GM23338 (cell line): ENCODE data around the gene IL11. TPM values are rescaled to one million over a fixed set of nuclear protein-coding genes. Genes with fewer than 3 reads are reported as not detected.

Experiments
- ATAC-seq: fragments of 200-7000 bp; cut with Tn5 transposase; 3 replicates; pipeline ENCODE4 v1.9.1; 2020
- DNase-seq: peaks from one replicate; pipeline ENCODE4 v3.0.0-alpha.2; 2015; ENCODE audit warnings: low spot score
- H2AFZ ChIP-seq: fragments of 200-600 bp; sonication (generic); 2 replicates; pipeline ENCODE4 v1.8.0; 2016; ENCODE audit warnings: antibody characterized with exemption, mild to moderate bottlenecking, moderate library complexity
- H3F3A ChIP-seq: fragments of 200-600 bp; sonication (generic); replicated peaks from 2 replicates; pipeline ENCODE4 v1.8.0; 2017; ENCODE audit warnings: antibody characterized with exemption, mixed run types, low read depth
- H3K27ac ChIP-seq: fragments of 200-600 bp; sonication (generic); 2 replicates; pipeline ENCODE4 v1.6.1; 2016; ENCODE audit warnings: low read depth
- H3K27me3 ChIP-seq: fragments of 200-600 bp; sonication (generic); 2 replicates; pipeline ENCODE4 v1.8.0; 2016; ENCODE audit warnings: mild to moderate bottlenecking, mixed run types, moderate library complexity; ENCODE audit not compliant: insufficient read depth
- H3K36me3 ChIP-seq: fragments of 200-600 bp; sonication (generic); 2 replicates; pipeline ENCODE4 v1.8.0; 2016; ENCODE audit warnings: mild to moderate bottlenecking; ENCODE audit not compliant: insufficient read depth
- H3K4me1 ChIP-seq: fragments of 200-600 bp; sonication (generic); 2 replicates; pipeline ENCODE4 v1.8.0; 2016; ENCODE audit warnings: mild to moderate bottlenecking, moderate library complexity; ENCODE audit not compliant: insufficient read depth
- H3K4me2 ChIP-seq: fragments of 200-600 bp; sonication (generic); 2 replicates; pipeline ENCODE4 v1.7.1; 2017; ENCODE audit warnings: mixed run types
- H3K4me3 ChIP-seq: fragments of 200-600 bp; sonication (generic); 2 replicates; pipeline ENCODE4 v1.6.1; 2016; ENCODE audit warnings: mixed run types
- H3K79me2 ChIP-seq: fragments of 200-600 bp; sonication (generic); replicated peaks from 2 replicates; pipeline ENCODE4 v1.8.0; 2017; ENCODE audit warnings: mild to moderate bottlenecking; ENCODE audit not compliant: insufficient read depth
- H3K9me2 ChIP-seq: fragments of 200-600 bp; sonication (generic); 2 replicates; pipeline ENCODE4 v1.8.0; 2017; ENCODE audit not compliant: insufficient read depth
- H4K20me1 ChIP-seq: fragments of 200-600 bp; sonication (generic); replicated peaks from 2 replicates; pipeline ENCODE4 v1.8.0; 2017; ENCODE audit warnings: mild to moderate bottlenecking; ENCODE audit not compliant: insufficient read depth
- H3K27ac Mint-ChIP-seq: 2 replicates; pipeline ENCODE4 v1.8.0; 2020; ENCODE audit warnings: inconsistent platforms, mild to moderate bottlenecking, moderate library complexity, mixed read lengths
- H3K27me3 Mint-ChIP-seq: 3 replicates; pipeline ENCODE4 v1.8.0; 2022; ENCODE audit warnings: low read depth, mild to moderate bottlenecking, moderate library complexity, mixed read lengths, inconsistent platforms; ENCODE audit not compliant: insufficient read depth, poor library complexity
- H3K36me3 Mint-ChIP-seq: 3 replicates; pipeline ENCODE4 v1.8.0; 2021; ENCODE audit warnings: low read depth, mild to moderate bottlenecking, inconsistent platforms, moderate library complexity, mixed read lengths
- H3K4me1 Mint-ChIP-seq: 3 replicates; pipeline ENCODE4 v1.8.0; 2020; ENCODE audit warnings: mild to moderate bottlenecking, inconsistent platforms, mixed read lengths
- H3K4me3 Mint-ChIP-seq: 3 replicates; pipeline ENCODE4 v1.8.0; 2021; ENCODE audit warnings: moderate library complexity, mild to moderate bottlenecking, inconsistent platforms, mixed read lengths
- H3K9me3 Mint-ChIP-seq: 3 replicates; pipeline ENCODE4 v1.8.0; 2020; ENCODE audit warnings: moderate library complexity, mild to moderate bottlenecking, inconsistent platforms, mixed read lengths
- CREB1 ChIP-seq: fragments of 250-450 bp; sonication (Bioruptor Pico); IDR thresholded peaks from 2 replicates; pipeline ENCODE4 v1.5.0; 2020; ENCODE audit warnings: low read depth, mild to moderate bottlenecking, moderate library complexity
- ETS1 ChIP-seq: IDR thresholded peaks from 2 replicates; pipeline ENCODE4 v1.6.1; 2016; ENCODE audit warnings: antibody characterized with exemption
- EZH2 ChIP-seq: fragments of 200-600 bp; sonication (generic); IDR thresholded peaks from one replicate; pipeline ENCODE4 v1.8.0; 2017; ENCODE audit warnings: antibody characterized with exemption, mild to moderate bottlenecking, low read depth; ENCODE audit not compliant: unreplicated experiment
- EZH2phosphoT487 ChIP-seq: fragments of 200-600 bp; sonication (generic); IDR thresholded peaks from one replicate; pipeline ENCODE4 v1.8.1; 2018; ENCODE audit warnings: antibody characterized with exemption; ENCODE audit not compliant: unreplicated experiment
- JUNB ChIP-seq: IDR thresholded peaks from one replicate; pipeline ENCODE4 v1.6.1; 2016; ENCODE audit warnings: antibody characterized with exemption; ENCODE audit not compliant: unreplicated experiment
- NANOG ChIP-seq: IDR thresholded peaks from 2 replicates; pipeline ENCODE4 v1.6.1; 2016; ENCODE audit warnings: antibody characterized with exemption, borderline replicate concordance
- POLR2AphosphoS5 ChIP-seq: IDR thresholded peaks from 2 replicates; pipeline ENCODE4 v1.6.1; 2016; ENCODE audit warnings: antibody characterized with exemption, low read depth
- REST ChIP-seq: IDR thresholded peaks from one replicate; pipeline ENCODE4 v1.6.1; 2018; ENCODE audit warnings: antibody characterized with exemption; ENCODE audit not compliant: unreplicated experiment
- STAT1 ChIP-seq: IDR thresholded peaks from one replicate; pipeline ENCODE4 v1.6.1; 2016; ENCODE audit warnings: antibody characterized with exemption; ENCODE audit not compliant: unreplicated experiment
- ZNF114 ChIP-seq: fragments of 250-450 bp; sonication (Bioruptor Pico); IDR thresholded peaks from 2 replicates; pipeline ENCODE4 v1.5.0; 2020; ENCODE audit warnings: mild to moderate bottlenecking, moderate library complexity
- ZNF331 ChIP-seq: fragments of 250-450 bp; sonication (Bioruptor Pico); IDR thresholded peaks from 2 replicates; pipeline ENCODE4 v1.5.0; 2020; ENCODE audit warnings: low read depth, mild to moderate bottlenecking, moderate library complexity
- polyA plus RNA-seq: library from polyadenylated mRNA; unstranded; fragments of >200 nt; fragmentation: Nextera tagmentation; extraction: Ambion mirVana; gene quantifications from 2 replicates; pipeline ENCODE4 v1.2.1, GENCODE V29; 2016
- total RNA-seq: library from RNA; depleted of rRNA; stranded (reverse); fragments of >200 nt; shearing (Covaris generic); gene quantifications from 2 replicates; pipeline ENCODE4 v1.2.3, GENCODE V29; 2014
- TF ChIP-seq, protein P1 (sequence below): fragments of 250-450 bp; sonication (Bioruptor Pico); IDR thresholded peaks from 2 replicates; pipeline ENCODE4 v1.5.0; 2020; ENCODE audit warnings: mild to moderate bottlenecking, moderate library complexity
- TF ChIP-seq, protein P2 (sequence below), 2 experiments: fragments of 200-600 bp in 1 of 2; sonication (generic) in 1 of 2; conservative IDR thresholded peaks; 2 replicates each; pipeline versions ENCODE4 v1.5.1 to v1.6.1; 2016 to 2017; ENCODE audit warnings: antibody characterized with exemption in 2 of 2, low read depth in 2 of 2, mild to moderate bottlenecking in 2 of 2, moderate library complexity in 1 of 2

The IL11 gene
- total and polyA plus RNA-seq, 2 experiments from 2014 or later = 0.58 to 2.2 TPM

GRCh38 chr19:55408533-55408872 is 38.2 kb upstream of the IL11 start:
- Histone ChIP-seq H3K79me2 (peaks cover 39% of the 10 kb centered on the region), H3K27ac (peak overlapping the region; percentile 89; the same call in 1 of the 2 replicates), H2AFZ (no peak overlapping the region), H3K9me2 (peaks cover 8% of the 10 kb centered on the region), H3K4me2 (peak overlapping the region; percentile 61; the same call in 1 of the 2 replicates), H3K4me1 (peaks cover 14% of the 10 kb centered on the region), H3K4me3 (peak overlapping the region; percentile 36; the same call in 1 of the 2 replicates), H4K20me1 (peaks cover 37% of the 10 kb centered on the region), H3K36me3 (peaks cover 29% of the 10 kb centered on the region), H3F3A (peaks cover 33% of the 10 kb centered on the region), H3K27me3 (no peaks in the 10 kb centered on the region)
- Mint-ChIP-seq H3K4me3 (peak overlapping the region; percentile 91), H3K27me3 (peaks cover 23% of the 10 kb centered on the region), H3K27ac (peak overlapping the region; percentile 98), H3K9me3 (peaks cover 30% of the 10 kb centered on the region), H3K4me1 (peaks cover 18% of the 10 kb centered on the region), H3K36me3 (peaks cover 60% of the 10 kb centered on the region)
- TF ChIP-seq POLR2AphosphoS5 (no peak), ZNF331 (CRISPR knock-in tag) (no peak), NANOG (no peak), EZH2phosphoT487 (no peak), ZNF114 (CRISPR knock-in tag) (no peak), STAT1 (no peak), JUNB (no peak), CREB1 (CRISPR knock-in tag) (no peak), EZH2 (no peak), REST (no peak), ETS1 (no peak)
- TF ChIP-seq, protein P1, sequence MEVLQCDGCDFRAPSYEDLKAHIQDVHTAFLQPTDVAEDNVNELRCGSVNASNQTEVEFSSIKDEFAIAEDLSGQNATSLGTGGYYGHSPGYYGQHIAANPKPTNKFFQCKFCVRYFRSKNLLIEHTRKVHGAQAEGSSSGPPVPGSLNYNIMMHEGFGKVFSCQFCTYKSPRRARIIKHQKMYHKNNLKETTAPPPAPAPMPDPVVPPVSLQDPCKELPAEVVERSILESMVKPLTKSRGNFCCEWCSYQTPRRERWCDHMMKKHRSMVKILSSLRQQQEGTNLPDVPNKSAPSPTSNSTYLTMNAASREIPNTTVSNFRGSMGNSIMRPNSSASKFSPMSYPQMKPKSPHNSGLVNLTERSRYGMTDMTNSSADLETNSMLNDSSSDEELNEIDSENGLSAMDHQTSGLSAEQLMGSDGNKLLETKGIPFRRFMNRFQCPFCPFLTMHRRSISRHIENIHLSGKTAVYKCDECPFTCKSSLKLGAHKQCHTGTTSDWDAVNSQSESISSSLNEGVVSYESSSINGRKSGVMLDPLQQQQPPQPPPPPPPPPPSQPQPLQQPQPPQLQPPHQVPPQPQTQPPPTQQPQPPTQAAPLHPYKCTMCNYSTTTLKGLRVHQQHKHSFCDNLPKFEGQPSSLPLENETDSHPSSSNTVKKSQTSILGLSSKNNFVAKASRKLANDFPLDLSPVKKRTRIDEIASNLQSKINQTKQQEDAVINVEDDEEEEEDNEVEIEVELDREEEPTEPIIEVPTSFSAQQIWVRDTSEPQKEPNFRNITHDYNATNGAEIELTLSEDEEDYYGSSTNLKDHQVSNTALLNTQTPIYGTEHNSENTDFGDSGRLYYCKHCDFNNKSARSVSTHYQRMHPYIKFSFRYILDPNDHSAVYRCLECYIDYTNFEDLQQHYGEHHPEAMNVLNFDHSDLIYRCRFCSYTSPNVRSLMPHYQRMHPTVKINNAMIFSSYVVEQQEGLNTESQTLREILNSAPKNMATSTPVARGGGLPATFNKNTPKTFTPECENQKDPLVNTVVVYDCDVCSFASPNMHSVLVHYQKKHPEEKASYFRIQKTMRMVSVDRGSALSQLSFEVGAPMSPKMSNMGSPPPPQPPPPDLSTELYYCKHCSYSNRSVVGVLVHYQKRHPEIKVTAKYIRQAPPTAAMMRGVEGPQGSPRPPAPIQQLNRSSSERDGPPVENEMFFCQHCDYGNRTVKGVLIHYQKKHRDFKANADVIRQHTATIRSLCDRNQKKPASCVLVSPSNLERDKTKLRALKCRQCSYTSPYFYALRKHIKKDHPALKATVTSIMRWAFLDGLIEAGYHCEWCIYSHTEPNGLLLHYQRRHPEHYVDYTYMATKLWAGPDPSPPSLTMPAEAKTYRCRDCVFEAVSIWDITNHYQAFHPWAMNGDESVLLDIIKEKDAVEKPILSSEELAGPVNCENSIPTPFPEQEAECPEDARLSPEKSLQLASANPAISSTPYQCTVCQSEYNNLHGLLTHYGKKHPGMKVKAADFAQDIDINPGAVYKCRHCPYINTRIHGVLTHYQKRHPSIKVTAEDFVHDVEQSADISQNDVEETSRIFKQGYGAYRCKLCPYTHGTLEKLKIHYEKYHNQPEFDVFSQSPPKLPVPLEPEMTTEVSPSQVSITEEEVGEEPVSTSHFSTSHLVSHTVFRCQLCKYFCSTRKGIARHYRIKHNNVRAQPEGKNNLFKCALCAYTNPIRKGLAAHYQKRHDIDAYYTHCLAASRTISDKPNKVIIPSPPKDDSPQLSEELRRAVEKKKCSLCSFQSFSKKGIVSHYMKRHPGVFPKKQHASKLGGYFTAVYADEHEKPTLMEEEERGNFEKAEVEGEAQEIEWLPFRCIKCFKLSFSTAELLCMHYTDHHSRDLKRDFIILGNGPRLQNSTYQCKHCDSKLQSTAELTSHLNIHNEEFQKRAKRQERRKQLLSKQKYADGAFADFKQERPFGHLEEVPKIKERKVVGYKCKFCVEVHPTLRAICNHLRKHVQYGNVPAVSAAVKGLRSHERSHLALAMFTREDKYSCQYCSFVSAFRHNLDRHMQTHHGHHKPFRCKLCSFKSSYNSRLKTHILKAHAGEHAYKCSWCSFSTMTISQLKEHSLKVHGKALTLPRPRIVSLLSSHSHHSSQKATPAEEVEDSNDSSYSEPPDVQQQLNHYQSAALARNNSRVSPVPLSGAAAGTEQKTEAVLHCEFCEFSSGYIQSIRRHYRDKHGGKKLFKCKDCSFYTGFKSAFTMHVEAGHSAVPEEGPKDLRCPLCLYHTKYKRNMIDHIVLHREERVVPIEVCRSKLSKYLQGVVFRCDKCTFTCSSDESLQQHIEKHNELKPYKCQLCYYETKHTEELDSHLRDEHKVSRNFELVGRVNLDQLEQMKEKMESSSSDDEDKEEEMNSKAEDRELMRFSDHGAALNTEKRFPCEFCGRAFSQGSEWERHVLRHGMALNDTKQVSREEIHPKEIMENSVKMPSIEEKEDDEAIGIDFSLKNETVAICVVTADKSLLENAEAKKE (CRISPR knock-in tag) = no peak
- TF ChIP-seq, protein P2, sequence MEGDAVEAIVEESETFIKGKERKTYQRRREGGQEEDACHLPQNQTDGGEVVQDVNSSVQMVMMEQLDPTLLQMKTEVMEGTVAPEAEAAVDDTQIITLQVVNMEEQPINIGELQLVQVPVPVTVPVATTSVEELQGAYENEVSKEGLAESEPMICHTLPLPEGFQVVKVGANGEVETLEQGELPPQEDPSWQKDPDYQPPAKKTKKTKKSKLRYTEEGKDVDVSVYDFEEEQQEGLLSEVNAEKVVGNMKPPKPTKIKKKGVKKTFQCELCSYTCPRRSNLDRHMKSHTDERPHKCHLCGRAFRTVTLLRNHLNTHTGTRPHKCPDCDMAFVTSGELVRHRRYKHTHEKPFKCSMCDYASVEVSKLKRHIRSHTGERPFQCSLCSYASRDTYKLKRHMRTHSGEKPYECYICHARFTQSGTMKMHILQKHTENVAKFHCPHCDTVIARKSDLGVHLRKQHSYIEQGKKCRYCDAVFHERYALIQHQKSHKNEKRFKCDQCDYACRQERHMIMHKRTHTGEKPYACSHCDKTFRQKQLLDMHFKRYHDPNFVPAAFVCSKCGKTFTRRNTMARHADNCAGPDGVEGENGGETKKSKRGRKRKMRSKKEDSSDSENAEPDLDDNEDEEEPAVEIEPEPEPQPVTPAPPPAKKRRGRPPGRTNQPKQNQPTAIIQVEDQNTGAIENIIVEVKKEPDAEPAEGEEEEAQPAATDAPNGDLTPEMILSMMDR (conservative IDR thresholded peaks at IDR 0.05; ENCODE audit: low read depth in 2 of 2) = no peak
- ATAC-seq (no peak), DNase-seq (no peak)
